Panc1 (cell line): ENCODE measurements around the gene CHAF1B.

Experiments used
- CTCF ChIP-seq: fragments of 450-650 bp; IDR thresholded peaks from 2 replicates; pipeline ENCODE4 v1.5.1; 2017; ENCODE audit warnings: mild to moderate bottlenecking
- POLR2AphosphoS5 ChIP-seq: IDR thresholded peaks from 2 replicates; pipeline ENCODE4 v1.6.1; 2012; ENCODE audit warnings: mild to moderate bottlenecking, low read depth, low read length, moderate library complexity

DNA sequence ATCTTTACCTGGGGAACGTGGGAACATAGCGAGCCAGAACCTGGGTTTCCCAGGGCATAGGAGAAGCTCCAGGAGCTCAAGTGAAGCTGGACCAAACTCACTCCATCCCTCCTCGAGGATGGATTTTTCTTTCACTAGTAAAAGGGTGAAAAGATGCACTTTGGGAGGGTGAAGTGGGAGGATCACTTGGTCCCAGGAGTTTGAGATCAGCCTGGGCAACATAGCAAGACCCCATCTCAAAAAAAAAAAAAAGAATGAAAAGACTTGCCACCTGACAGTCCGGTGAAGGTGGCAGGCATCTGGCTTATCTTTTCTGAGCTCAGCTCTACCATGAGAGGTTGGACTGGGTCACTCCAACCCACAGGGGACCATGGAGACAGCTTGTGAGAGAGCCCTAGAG is 42.3 kb downstream of the CHAF1B start:
- no peak for TF ChIP-seq POLR2AphosphoS5
- TF ChIP-seq CTCF: no peak
